ENCODE measurements around the gene KAZN.

KAZN gene

DNA sequence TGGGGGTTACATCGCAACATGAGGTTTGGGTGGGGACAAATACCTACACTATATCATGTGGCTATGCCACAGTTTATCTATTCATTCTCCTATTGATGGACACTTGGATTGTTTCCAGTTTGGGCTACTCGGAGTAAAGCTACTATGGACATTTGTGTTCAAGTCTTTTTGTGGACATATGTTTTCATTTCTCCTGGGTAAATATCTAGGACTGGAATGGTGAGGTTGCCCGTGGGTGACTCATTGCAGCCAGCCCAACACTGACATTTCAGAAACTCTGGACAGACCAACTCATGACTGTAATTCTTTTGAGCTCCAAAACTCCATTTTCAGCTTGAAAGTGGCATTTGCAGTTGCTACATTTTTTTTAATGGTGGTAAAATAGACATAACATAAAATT, 82.7 kb downstream of the KAZN start:
- TF ChIP-seq, protein P1, sequence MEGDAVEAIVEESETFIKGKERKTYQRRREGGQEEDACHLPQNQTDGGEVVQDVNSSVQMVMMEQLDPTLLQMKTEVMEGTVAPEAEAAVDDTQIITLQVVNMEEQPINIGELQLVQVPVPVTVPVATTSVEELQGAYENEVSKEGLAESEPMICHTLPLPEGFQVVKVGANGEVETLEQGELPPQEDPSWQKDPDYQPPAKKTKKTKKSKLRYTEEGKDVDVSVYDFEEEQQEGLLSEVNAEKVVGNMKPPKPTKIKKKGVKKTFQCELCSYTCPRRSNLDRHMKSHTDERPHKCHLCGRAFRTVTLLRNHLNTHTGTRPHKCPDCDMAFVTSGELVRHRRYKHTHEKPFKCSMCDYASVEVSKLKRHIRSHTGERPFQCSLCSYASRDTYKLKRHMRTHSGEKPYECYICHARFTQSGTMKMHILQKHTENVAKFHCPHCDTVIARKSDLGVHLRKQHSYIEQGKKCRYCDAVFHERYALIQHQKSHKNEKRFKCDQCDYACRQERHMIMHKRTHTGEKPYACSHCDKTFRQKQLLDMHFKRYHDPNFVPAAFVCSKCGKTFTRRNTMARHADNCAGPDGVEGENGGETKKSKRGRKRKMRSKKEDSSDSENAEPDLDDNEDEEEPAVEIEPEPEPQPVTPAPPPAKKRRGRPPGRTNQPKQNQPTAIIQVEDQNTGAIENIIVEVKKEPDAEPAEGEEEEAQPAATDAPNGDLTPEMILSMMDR (IDR thresholded peaks at IDR 0.05; ENCODE audit: insufficient read depth, low read depth, low read length, missing control alignments): no peak
- DNase-seq (ENCODE audit: low read depth): no peak
- H3K4me3 ChIP-seq (ENCODE audit: low read depth, low read length): no peak overlapping the region

DNA sequence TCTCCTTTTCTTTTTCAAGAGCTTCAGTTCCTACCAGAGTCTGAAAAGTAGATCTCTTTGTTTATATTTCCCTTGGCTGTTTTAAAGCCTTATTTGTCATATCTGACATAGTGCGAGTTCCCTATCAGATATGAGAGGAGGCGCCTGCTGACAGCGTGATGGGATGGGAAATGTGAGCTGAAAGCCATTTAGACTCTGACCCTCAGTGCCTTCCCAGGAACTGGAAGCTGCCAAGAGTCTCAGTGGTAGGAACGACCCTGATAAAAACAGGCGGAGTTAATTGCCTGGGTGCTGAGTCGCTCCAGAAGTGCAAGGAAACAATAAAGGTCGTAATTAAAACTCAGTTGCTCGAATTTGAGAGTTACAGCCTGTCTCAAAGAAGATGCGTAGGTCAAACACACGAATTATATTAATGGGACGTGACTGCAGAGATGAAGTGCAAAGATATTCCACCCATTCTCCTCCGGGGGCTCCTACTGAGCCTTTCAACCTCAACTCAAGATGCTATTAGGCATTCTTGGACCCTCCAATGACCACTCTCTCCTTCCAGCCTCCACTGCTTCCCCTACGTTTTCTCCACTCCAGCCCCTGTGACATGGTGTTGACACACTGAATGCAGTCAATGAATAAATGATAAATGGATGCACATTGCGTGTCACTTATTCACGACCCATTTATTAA, 84.6 kb downstream of the KAZN start:
- no peak for DNase-seq (ENCODE audit: low read depth)
- no peak overlapping the region for H3K4me3 ChIP-seq (ENCODE audit: low read depth, low read length)
- TF ChIP-seq, protein P1 (IDR thresholded peaks at IDR 0.05; ENCODE audit: insufficient read depth, low read depth, low read length, missing control alignments): no peak

DNA sequence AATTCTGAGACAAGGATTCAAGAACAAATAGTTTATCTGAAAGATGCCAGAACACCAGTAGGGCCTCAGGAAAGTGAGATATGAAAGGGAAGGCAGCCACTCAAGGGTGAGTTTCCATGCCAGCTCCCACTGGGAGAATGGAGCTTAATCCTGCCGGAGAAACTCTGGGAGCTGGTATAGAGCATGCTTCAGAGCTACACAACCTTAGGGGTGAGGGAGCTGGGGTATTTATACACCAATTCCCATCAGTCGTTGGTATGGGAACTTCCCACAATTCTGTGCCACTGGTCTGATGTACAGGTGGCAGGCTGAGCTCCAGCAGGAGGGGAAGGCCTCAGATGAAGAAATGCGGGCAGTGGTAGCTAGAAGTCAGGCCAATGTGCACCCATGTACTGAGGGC, 86.6 kb downstream of the KAZN start:
- DNase-seq (ENCODE audit: low read depth): no peak
- no peak overlapping the region for H3K4me3 ChIP-seq (ENCODE audit: low read depth, low read length)
- TF ChIP-seq, protein P1 (IDR thresholded peaks at IDR 0.05; ENCODE audit: insufficient read depth, low read depth, low read length, missing control alignments): no peak

DNA sequence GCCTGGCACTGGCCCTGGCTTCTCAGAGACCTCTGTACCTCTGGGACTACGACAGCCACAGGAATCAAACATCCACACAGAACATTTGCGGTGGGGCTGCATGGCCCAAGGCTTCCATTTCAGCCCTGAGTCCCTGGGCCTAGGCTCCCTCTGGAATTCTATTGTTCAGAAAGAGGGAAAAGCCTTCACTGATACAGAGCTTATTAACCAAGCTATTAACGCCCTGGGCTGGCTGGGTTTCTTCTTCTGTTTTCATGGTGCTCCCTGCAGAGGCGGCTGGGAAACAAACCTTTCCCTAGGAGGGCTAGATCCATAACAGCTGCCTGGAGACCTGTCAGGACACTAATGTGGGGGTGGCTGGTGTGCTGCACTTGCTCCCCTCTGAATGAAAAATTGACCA, 88.2 kb downstream of the KAZN start:
- no peak for DNase-seq (ENCODE audit: low read depth)
- no peak overlapping the region for H3K4me3 ChIP-seq (ENCODE audit: low read depth, low read length)
- TF ChIP-seq, protein P1 (IDR thresholded peaks at IDR 0.05; ENCODE audit: insufficient read depth, low read depth, low read length, missing control alignments): no peak

DNA sequence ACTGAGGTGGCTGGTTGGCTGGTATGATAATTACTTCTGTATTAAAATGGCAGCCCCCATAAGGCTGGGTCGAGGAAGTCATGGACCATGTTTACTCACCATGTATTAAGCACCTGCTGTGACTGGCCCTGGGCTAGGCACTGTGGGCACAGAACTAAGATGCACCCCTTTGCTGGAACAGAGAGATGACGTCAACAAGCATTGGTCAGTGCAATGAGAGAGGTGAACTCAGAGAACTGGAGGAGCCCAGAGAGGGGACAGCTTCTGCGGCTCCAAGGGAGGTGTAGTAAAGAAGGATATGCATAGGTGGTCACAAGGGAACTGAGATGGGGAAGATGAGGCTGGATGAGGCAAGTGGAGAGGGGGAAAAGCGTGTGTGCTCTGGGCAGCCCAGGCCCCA, 88.7 kb downstream of the KAZN start:
- DNase-seq (ENCODE audit: low read depth): no peak
- TF ChIP-seq, protein P1 (IDR thresholded peaks at IDR 0.05; ENCODE audit: insufficient read depth, low read depth, low read length, missing control alignments): no peak
- no peak overlapping the region for H3K4me3 ChIP-seq (ENCODE audit: low read depth, low read length)

DNA sequence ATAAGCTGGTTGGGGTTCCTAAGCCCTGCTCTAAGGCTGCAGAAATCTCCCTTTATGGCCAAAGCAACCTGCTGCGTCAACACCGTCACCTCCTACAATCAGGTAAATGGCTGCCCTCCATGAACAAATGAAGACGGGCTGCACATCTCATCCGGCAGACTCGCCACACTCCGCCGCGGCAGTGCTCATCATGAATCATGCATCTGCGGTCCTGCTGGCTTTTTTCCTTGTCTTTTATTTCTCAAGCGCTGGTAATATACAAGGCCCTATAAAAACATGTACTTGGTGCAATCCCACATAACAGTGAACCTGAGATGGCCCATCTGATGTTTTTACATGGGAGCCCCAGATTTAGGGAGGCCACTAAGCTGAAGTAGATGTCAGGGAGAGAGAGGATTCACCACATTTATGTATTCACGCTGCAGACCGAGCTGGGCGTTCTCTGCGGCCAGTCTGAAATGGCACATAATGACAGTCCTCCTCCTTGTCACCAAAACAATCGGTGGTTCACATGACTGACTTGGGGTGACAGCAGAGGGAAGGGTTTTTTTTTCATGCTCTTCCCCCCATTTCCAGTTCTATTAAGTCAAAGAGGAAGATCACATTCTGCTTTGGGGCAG, 91.6 kb downstream of the KAZN start:
- TF ChIP-seq, protein P1 (IDR thresholded peaks at IDR 0.05; ENCODE audit: insufficient read depth, low read depth, low read length, missing control alignments): no peak
- DNase-seq (ENCODE audit: low read depth): no peak
- no peak overlapping the region for H3K4me3 ChIP-seq (ENCODE audit: low read depth, low read length)

DNA sequence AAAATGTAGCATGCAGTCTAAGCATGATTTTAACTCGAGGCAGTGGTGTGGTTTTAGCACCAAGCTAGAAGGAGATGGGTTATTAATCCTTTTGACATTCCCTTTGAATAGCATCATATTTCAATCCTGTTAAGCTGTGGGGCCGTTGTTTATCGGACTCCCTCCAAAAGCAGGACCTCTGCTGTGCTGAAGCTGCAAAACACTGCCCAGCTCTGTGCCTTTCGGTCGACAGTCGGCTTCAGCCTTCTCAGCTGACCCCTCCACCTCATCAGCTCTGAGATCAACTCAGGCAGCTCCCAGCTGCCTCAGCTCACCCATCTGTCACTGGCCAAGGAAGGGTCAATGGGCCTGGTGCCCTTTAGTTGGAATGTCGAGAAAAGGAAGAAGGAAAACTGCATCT, 95.5 kb downstream of the KAZN start:
- no peak overlapping the region for H3K4me3 ChIP-seq (ENCODE audit: low read depth, low read length)
- TF ChIP-seq, protein P1 (IDR thresholded peaks at IDR 0.05; ENCODE audit: insufficient read depth, low read depth, low read length, missing control alignments): no peak
- DNase-seq (ENCODE audit: low read depth): no peak
